HG02610 (cell line): ENCODE data around the gene FOSL1.

Experiments used
- ATAC-seq: cut with Tn5 transposase; IDR thresholded peaks from one replicate; pipeline ENCODE4 v1.9.1; 2021; ENCODE audit warnings: mild to moderate bottlenecking, moderate library complexity; ENCODE audit not compliant: unreplicated experiment

Gene FOSL1

GRCh38 chr11:65920372-65920802, 20.2 kb upstream of the FOSL1 start:
- ATAC-seq, result no peak

- peak; percentile 28 for ATAC-seq
These were observed 19.6 kb upstream of the FOSL1 start for GRCh38 chr11:65919573-65920371.

- peak; percentile 82 for ATAC-seq
These were observed 19.0 kb upstream of the FOSL1 start, which contains the start of gene DRAP1 for GRCh38 chr11:65919141-65919572. TSS of gene DRAP1 (plus strand) at chr11:65919426. CDS start at chr11:65919502, 76 bp downstream.

GRCh38 chr11:65918211-65919140, 18.3 kb upstream of the FOSL1 start, which contains the start of gene C11orf68:
TSS of gene C11orf68 (minus strand) at chr11:65919062. CDS start at chr11:65919031, 31 bp downstream.
- peak; percentile 45 for ATAC-seq

- ATAC-seq, result no peak
These were observed 17.4 kb upstream of the FOSL1 start for GRCh38 chr11:65917434-65918210.

- no peak for ATAC-seq
These were observed 16.9 kb upstream of the FOSL1 start for GRCh38 chr11:65917077-65917433.

GRCh38 chr11:65916391-65916790, 16.2 kb upstream of the FOSL1 start:
- ATAC-seq, result no peak

GRCh38 chr11:65915821-65916251, 15.6 kb upstream of the FOSL1 start:
- no peak for ATAC-seq

- no peak for ATAC-seq
These were observed 15.1 kb upstream of the FOSL1 start for GRCh38 chr11:65915101-65915820.

GRCh38 chr11:65912845-65913244, 12.7 kb upstream of the FOSL1 start:
- no peak for ATAC-seq

GRCh38 chr11:65911682-65912568, 11.7 kb upstream of the FOSL1 start:
- no peak for ATAC-seq

GRCh38 chr11:65907878-65908277, 7.7 kb upstream of the FOSL1 start:
- no peak for ATAC-seq

- no peak for ATAC-seq
These were observed 6.4 kb upstream of the FOSL1 start for GRCh38 chr11:65906602-65907001.

- ATAC-seq, result no peak
These were observed 3.5 kb upstream of the FOSL1 start for GRCh38 chr11:65903715-65904114.

- ATAC-seq, result no peak
These were observed 2.9 kb upstream of the FOSL1 start for GRCh38 chr11:65903068-65903481.

- ATAC-seq, result no peak
These were observed 652 bp upstream of the FOSL1 start for GRCh38 chr11:65900899-65901180.

GRCh38 chr11:65899356-65900124, 648 bp downstream of the FOSL1 start:
- no peak for ATAC-seq

GRCh38 chr11:65898656-65899355, 1.4 kb downstream of the FOSL1 start:
- no peak for ATAC-seq
